Epithelial cell of esophagus (primary cell): ENCODE data around the gene TRMO.

Experiments
- DNase-seq: peaks from one replicate; pipeline ENCODE4 v3.0.0; 2010; ENCODE audit warnings: low read depth
- H3K4me3 ChIP-seq: 2 replicates; pipeline ENCODE4 v1.5.1; 2011; ENCODE audit warnings: mild to moderate bottlenecking, low read length, control low read depth
- CTCF ChIP-seq: IDR thresholded peaks from 2 replicates; pipeline ENCODE4 v1.5.1; 2011; ENCODE audit warnings: low read depth, mild to moderate bottlenecking, low read length, control low read depth, inconsistent platforms; ENCODE audit not compliant: insufficient read depth; ENCODE audit errors: missing control alignments

The TRMO gene

GRCh38 chr9:97856857-97857605, 65.3 kb downstream of the TRMO start:
- no peak for TF ChIP-seq CTCF
- no peak overlapping the region for H3K4me3 ChIP-seq
- DNase-seq: no peak

DNA sequence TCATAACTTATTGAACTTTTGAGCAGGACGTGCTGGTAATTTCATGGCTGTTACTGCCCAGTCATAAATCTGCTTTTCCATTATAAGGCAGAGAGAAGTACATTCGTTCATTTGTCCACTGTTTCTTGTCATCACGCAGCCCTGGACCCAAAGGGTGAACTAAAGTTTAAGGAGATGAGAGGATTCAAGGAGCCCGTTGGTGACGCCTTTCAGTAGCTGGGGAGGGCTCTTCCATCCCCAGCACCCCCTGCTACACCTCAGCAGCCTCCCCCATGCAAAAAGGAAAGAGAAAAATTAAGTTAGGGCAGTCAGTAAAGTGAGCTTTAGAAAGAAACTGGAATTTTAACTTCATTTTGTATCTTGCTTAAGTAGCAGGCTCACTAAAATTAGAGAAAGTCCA, 66.4 kb downstream of the TRMO start:
- H3K4me3 ChIP-seq: no peak overlapping the region
- DNase-seq: no peak
- TF ChIP-seq CTCF: no peak

DNA sequence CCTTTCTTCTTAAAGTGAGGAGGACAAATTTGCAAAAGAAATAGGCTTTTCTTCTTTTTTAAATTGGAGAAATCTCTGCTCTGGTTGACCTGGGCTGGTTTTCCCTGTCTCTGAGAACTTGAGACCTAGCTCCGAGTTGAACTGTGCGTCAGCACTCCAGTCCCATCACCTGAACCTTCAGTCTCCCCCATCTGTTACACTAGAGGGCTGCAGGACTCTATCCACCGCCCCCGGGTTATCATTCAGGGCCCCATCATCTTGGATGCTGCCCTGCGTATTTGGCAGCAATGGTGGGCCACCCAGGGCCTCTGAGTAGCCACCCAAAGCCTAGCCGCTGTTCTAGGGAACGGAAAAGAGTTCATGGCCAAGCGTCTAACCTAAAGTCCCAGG, 66.8 kb downstream of the TRMO start:
- no peak for TF ChIP-seq CTCF
- no peak for DNase-seq
- no peak overlapping the region for H3K4me3 ChIP-seq

DNA sequence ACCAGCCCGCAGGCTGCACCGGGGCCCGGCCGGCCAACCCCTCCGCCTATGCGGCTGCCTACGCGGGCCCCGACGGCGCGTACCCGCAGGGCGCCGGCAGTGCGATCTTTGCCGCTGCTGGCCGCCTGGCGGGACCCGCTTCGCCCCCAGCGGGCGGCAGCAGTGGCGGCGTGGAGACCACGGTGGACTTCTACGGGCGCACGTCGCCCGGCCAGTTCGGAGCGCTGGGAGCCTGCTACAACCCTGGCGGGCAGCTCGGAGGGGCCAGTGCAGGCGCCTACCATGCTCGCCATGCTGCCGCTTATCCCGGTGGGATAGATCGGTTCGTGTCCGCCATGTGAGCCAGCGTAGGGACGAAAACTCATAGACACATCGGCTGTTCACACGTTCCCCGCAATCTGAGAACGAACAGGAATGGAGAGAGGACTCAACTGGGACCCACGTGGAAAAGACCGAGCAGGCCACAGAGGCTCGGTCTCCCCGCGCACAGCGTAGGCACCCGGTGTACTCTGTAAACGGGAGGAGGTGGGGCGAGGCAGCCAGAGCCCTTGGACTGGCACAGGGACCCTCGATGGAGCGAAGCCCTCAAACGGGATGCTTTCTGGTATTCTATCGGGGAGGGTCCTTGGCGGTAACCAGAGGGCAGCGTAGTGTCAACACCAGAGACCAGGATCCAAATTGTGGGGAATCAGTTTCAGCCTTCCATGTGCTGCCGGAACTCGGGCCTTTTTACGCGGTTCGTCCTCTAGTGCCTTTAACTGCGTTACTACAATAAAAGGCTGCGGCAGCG, 67.4 kb downstream of the TRMO start:
- DNase-seq: no peak
- TF ChIP-seq CTCF: no peak
- H3K4me3 ChIP-seq: peak overlapping the region; percentile 20
